GM19025 (cell line): ENCODE data around the gene TMEM219.

Source experiments
- ATAC-seq: cut with Tn5 transposase; IDR thresholded peaks from one replicate; pipeline ENCODE4 v1.9.1; 2021; ENCODE audit warnings: mild to moderate bottlenecking, low read depth, moderate library complexity; ENCODE audit not compliant: unreplicated experiment

The TMEM219 gene

DNA sequence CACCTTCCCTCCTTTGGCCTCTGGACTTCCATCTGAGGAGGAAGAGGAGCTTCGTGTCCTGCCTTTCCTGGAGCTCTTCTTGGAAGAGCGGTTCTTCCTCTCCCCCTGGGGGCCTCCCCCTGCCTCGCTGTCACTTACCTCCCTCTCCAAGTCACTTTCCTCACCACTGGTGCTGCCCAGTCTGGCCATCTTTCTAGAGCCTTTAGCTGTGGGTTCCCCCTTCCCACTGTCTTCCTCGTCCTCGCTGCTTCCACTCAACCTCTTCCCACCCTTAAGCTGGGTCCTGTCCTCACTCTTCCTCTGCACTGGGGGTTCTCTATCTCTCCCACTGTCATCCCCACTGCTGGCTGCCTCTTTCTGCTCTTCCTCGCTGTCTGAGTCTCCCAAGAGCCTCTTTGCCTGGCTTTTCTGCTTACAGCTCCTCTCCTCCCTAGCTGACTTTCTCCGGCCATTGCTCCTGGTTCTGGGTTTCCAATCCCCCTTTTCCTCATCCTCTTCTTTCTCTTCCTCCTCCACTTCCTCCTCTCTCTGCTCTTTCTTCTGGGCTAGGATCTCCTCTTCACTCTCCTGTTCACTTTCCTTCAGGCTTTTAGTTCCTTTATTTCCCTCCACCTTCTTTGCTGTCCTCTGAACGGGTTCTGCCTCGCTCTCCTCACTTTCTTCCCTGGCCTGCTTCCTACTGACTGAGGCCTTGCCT lies 32.2 kb downstream of the TMEM219 start:
- no peak for ATAC-seq

DNA sequence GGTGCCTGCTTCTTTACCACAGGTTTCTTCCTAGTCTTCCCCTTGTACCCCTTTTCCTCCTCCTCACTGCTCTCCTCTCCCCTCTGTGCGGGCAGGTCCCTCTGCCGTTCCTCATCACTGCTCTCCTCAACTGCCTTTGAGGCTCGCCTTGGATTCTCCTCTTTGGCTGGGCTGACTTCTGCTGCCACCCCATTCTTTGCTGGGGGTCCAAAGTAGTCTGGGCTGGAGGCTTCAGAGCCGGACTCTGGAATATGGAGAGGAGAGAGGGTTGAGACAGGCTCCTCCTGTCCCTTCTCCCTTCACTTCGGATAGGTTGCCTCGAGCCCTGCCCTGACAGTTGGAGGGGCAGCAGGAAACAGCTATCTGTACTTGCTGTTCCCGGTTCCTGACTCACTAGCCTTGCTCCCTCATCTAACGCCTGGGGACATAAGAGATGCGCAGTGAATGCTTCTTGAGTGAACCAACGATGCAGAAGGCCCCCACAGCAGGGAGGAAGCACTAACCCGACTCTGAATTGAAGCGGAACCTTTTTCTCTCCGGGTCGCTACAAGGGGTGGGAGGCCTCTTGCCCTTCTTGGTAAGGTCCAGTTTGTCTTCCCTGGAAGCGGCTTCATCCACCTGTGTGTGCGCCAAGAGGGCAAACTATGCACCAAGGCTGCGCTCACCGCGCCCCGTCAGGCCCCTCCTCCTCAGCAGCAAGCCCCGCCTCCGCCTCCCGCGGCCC lies 32.9 kb downstream of the TMEM219 start:
- no peak for ATAC-seq

DNA sequence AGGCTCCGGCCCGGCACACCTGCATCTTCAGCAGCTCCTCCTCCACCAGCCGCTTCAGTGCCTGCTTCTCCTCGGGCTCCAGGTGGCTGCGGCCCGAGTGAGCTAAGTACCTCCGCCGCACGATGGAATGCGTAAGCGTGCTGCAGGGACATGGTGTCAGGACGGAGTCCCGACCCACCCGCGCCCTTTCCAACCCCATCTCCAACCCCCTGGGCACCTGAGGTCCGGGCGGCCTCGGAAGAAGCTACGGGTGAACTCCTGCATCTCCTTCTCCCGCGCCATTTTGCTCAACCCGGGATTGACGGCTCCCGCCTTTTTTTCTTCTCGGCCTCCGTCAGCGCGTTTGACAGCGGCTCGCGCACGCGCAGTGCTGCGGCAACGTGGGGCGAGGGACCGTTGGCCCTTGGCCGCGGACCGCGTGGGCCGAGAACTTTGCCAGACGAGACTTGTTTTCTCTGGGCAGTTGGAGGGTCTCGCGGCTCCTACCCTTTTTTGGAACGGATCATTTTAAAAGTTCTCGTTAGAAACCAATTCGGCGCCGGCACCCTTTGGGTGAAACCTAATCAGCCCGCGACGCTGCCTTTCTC lies 33.5 kb downstream of the TMEM219 start, which contains the start of gene HIRIP3:
TSS of gene HIRIP3 (minus strand) at position 294 of the 587 bp plus-strand sequence. CDS start at position 282, 12 bp downstream.
- ATAC-seq = peak; percentile 51

DNA sequence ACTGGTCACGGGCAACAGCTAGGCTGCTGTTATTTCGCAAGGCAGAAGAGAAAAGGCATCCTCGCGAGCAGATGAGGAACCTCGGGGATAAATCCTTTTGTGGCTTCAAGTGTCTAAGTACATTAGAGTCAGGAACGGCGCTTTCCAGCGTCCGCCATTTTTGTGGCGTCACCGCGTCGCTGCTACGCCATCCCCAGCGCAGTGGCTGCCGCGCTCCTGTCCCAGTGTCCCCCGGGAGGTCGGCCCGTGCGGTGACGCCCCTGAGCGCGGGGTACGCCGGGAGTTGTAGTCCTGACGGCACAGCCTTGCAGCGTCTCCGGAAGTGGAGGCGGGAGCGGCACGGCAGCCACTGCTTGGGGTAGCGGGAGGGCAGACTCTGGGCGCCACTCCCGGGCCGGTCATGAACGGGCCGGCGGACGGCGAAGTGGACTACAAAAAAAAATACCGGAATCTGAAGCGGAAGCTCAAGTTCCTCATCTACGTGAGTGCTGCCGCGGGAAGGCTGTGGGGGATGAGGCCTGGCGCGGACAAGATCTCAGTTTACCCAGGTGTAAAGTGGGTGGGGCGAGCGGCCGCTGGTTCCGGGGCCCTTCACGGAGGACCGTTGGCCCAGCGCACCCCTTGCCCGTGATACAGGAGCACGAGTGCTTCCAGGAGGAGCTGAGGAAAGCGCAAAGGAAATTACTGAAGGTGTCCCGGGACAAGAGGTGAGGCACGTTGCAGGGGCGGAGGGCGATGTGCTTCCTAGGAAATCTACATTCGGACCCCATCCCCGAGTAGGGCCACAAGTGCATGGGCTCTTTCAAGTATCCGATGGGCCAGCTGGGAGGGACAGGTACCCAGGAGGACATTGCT lies 34.3 kb downstream of the TMEM219 start, which contains the start of gene INO80E:
TSS of gene INO80E (plus strand) at position 331 of the 855 bp plus-strand sequence. CDS start at position 401, 70 bp downstream.
- peak; percentile 91 for ATAC-seq

DNA sequence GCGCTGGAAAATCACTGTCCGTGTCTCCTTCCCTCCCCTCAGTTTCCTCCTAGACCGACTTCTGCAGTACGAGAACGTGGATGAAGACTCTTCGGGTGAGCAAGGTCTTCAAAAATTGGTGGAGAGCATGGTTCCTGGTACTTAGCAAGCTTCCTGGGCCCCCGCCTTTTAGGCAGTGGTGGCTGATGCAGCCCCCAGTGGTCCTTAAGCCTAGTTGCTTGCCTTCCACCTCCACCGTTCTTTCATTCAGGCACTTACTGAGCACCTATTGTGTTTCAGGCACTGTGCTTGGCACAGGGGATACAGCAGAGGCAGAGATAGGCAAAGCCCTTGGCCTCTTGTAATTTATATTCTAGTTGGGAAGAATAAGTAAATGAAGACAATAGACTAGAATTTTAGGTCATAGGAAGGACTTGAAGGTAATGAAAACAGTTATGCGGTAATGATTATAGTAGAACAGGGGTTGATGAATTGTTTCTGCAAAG lies 34.9 kb downstream of the TMEM219 start:
- no peak for ATAC-seq

DNA sequence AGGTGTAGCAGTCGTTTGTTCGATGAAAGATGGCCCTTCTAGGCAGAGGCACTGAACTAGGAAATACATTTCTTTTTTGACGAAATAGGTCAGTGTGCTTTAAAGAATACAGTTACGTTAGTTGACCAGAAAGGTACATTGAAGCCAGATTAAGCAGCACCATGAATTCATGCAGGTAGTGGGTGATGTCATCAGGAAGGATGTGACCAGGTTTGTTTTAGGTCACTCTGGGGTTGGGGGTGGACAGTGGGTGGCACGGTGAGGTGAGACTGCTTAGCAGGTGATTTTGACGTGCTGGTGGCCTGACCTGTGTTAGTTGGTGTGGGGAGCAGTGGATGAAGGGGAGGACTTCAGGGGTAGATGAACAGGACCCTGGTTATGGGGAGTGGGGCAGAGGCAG lies 37.7 kb downstream of the TMEM219 start:
- ATAC-seq = no peak

DNA sequence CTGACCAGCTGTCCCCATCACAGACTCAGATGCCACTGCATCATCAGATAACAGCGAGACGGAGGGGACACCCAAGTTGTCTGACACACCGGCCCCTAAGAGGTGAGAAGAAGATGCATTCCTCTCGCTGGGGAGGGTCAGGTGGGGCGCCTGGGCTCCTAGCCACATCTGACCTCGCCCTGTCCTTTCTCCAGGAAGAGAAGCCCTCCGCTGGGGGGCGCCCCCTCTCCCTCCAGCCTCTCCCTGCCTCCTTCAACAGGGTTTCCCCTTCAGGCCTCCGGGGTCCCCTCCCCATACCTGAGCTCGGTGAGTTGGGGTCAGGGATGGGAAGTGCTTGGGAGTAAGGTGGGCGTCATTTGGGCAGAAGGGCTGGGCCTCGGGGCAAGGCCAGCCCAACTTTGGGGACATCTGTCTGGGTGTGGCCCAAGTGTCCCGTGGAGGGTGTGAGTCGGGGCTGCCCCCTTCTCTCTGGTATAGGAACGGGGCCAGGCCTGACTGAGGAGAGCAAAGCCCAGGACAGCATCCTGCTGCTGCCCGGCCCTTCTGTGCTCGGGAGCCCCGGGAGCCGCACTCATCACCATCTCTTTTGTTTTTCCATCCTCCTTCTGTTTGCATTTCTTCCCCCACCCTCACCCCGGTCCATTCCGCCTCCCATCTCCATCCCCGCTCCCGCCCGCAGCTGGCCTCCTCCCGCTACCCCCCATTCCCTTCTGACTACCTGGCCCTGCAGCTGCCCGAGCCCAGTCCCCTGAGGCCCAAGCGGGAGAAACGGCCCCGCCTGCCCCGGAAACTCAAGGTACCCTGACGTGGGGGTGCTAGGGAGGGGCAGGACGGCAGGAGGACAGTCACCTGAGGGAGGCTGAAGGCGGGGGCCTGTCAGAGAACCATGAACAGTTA lies 39.1 kb downstream of the TMEM219 start:
- no peak for ATAC-seq

DNA sequence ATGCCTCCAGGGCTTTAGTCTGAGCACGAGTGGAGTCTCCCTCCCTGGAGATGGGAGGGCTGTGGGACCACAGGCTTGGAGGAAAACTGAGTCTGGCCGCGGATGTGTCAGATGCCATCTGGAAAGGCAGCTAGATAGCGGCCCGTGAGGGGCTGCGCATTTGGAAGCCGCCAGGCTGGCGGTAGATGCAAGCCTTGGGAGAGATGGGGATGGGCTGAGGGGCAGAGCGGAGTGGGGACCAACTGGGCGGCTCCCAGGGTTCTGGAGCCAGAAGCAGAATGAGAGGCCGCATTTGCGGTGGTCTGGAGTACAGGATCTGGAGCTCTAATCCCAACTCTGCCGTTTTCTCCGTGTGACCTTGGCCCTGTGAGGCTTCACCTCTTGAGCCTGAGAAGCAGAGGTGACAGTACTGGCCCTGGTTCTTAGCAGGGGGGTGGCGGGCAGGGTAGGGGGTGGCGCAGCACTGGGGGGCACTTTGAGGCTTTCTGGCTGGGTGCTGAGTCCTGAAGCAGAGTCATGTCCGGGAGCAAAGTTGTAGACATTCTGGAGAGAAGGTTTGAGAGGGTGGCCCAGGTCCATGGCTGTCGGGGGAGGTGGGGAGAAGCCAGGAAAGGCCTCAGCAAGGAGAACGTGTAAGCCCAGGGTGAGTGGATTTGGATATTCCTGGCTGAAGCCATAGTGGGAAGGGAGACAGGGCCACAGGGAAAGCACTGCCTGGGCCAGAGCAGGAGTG lies 40.9 kb downstream of the TMEM219 start:
- no peak for ATAC-seq

DNA sequence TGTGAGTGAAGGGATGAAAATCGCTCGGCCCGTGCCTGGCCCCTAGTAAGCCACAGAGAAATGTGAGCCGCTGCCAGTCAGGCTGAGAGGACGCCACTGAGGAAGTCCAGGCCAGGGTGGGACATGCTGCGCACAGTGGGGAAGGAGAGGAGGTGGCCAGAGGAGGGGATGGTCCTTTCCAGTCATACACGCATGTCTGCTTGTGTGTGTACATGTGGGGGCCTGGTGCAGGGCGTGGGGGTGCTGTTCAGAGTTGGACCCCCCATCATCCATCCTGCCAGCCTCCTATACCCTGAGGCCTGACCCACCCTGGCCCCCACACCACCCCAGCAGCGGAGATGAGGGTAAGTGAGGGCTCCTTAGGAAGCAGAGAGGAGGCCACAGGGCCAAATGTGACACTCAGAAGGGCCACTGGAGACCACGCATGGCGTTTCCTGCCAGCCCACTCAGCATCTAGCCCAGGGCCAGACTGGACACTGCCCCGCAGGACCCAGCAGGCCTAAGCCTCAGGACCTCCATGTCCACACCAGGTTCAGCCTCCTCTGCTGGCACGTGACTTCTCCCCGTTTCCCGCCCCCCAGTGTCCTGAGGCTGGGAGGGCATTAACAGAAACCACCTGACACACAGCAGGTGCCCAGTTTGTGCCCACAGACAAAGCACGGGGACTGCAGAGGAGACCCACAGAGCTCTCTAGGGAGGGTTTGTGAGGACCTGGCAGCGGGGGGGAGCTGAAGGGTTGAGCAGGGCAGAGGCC lies 42.0 kb downstream of the TMEM219 start:
- ATAC-seq = no peak

DNA sequence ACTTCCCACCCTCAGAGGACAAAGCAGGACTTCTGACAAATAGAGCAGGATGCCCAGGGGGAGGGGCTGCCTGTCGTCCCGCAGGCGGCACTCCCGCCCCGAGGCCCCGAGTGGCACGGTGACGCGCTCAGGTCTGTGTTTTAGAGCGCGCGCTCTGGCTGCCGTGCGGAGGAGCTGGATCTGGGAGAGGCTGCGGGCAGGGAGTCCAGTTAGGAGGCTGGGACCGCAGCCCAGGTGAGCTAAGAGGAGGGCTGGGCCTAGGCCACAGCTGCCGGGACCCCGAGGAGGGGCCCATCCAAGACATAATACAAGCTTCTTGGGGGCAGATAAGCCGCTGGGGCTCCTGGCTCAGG lies 42.5 kb downstream of the TMEM219 start:
- no peak for ATAC-seq

DNA sequence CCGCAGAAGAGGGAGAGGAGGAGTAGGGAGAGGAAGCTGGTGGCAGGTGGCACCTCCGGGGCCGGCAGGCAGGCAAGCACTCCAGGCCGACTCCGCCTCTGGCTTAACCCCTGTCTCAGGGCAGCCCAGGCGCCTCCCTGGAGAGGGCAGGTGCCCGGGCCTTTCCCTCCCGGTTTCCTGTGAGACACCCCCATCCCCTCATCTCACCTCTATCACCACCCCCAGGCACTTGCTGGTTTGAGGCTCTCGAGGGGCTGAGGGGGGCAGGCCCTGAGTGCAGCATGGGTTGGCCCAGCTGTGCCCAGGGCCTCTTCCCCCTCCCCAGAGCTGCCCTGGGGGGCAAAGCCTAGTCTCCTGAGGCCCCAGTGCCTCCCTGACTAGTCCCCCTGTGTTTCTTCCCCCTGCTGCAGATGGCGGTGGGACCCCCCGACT lies 42.9 kb downstream of the TMEM219 start:
- no peak for ATAC-seq

DNA sequence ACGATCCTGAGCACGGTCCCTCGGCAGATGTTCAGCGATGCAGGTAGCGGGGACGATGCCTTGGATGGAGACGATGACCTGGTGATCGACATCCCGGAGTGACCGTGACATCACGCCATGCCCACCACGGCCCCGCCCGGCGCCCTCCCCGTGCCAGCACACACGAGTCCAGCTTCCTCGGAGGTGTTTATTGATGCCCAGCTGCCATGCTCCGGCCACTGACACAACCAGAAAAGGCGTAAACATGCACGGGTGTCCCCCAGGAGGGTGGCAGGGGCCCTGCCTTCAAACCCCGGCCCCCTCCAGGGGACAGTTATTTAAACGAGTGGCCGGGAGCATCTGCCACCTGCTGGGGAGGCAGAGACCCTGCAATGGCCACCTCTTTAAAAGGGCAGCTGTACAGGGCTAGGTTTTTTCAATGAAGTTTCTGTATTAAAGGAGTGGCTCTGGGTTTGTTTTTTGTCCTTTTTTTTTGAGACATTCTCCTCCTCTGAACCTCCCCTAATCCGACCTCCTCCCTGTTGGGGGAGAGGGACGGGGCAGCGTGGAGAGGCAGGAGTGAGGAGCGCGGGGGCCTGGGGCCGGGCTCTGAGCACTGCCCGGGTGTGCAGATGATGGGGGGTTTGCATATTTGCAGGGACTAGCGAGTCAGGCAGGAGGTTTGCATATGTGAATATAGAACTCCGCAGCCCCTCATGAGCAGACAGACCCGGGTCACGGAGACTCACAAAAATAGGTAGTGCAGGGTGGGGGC lies 43.6 kb downstream of the TMEM219 start:
- no peak for ATAC-seq

DNA sequence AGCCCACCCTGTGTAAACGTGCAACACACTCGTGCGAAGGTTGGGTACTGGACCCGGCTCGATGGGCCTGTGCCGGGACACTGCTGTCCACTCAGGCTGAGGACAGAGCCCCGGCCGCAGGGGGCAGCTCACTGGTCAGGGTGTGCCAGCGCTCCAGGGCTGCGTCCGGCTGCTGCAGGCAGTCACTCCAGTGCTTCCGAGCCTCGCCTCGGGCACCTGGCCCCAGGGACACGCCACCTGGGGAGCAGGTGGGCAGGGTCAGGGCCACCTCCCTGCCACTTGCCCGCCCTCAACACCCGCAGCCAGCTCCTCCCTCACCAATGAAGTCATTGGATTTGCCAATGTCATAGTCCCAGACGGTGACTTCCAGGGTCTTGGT lies 44.2 kb downstream of the TMEM219 start:
- ATAC-seq = no peak

DNA sequence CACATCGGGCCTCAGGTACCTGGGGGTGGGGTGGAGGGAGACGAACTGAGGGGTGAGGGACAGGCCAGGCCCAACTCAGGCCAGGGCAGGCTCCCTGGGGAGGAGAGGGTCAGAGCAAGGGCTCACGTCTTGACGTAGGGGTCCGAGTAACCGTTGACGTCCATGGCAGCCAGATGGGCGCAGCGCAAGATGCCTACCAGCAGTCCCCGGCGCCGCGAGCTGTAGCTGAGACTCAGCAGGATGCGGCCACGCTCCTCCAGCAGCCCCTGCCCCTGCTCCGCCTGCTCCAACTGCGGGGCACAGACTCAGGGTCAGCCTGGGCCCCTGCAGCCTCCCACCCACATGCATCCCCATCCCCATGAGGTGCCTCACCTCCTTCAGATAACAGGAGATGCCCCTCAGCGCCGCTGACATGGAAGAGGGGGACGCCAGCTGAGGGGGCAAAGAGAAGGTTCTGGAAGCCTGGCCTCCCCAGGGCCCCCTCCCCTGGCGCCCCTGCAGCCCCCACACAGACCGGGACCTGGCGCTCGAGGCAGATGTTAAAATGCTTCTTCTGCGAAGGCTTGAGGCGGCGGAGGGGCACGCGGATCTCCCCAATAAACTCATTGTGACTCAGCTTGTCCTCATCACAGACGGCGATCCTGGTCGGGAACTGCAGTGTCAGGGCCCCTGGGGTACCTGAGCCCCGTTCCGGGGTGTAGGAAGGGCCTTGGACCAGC lies 44.9 kb downstream of the TMEM219 start:
- no peak for ATAC-seq

DNA sequence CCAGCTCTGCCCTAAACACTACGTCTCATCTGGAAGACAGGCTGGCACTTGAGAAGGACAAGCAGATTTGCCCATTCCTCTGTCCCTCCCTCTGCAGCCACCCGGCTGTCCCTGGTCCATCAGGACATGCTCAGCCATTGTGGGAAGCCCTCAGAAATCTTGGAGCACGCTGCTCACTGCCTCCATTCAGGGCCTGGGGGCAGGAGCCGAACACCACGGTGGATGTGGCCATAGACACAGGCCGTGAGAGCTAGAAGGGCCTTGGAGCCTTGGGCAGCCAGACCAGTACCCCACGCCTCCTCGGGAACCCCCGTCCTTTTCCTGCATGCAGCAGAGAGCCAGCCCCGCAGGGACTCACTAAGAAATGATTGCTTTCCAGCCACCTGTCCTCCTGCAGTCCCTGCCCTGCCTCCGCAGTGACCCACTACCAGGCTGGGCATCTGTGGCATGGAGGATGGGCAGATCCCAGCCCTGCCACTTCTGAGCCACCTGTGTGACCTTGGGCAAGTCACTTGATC lies 45.6 kb downstream of the TMEM219 start:
- ATAC-seq = no peak

DNA sequence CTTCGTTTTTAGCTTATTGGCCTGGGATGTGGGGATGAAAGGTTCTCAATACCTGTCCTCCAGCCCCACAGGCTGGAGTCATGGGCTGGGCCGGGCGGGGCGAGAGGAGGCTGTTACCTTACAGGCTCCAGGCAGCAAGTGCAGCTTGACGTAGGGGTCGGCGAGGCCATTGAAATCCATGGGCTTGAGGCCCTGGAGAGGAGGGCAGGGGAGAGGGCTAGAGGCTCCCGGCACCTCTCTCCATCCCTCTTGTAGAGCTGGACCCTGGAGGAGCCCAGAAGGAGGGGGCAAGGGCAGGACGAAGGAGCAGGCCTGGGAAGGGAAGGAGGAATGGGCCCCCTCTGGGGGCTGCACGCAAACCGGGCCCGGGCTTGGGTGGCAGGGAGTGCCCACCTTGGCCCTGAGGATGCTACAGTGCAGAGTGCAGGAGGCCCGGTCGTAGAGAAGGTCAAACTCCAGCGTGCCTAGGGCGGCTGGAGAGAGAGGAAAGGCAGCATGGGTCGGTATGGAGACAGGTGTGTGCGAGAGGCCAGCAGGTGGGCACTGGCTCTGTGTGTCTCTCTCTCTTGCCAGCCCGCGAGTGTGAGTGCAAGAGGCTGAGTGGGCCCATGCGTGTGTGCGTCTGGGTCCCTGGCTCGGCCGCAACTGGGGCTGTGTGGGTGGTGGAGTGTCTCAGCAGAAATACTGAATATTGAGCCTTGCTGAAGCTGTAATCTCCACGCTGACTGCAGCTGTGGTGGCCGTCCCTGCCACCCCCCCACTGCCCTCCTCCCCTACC lies 47.4 kb downstream of the TMEM219 start:
- ATAC-seq = no peak
